ENCODE data around the gene LHX6.

- TF ChIP-seq CTCF (IDR thresholded peaks at IDR 0.05; ENCODE audit: control extremely low read depth in 1 of 3, insufficient read depth in 1 of 3, low read depth in 1 of 3, low read length in 3 of 3) = no peak
- no peak for TF ChIP-seq POLR2A (IDR thresholded peaks at IDR 0.05; ENCODE audit: control extremely low read depth in 1 of 2, low read depth in 2 of 2, low read length in 2 of 2)
- TF ChIP-seq JUN (IDR thresholded peaks at IDR 0.05; ENCODE audit: low read depth, low read length) = no peak
- no peak for TF ChIP-seq ATF3 (IDR thresholded peaks at IDR 0.05; ENCODE audit: insufficient read depth, low read depth, low read length)
- TF ChIP-seq BACH1 (IDR thresholded peaks at IDR 0.05; ENCODE audit: low read length) = no peak
- TF ChIP-seq RAD21 (IDR thresholded peaks at IDR 0.05 in 1 of 2, conservative IDR thresholded peaks at IDR 0.05 in 1 of 2; ENCODE audit: low read depth in 2 of 2, low read length in 2 of 2) = no peak
- TF ChIP-seq KDM1A (IDR thresholded peaks at IDR 0.05; ENCODE audit: borderline replicate concordance, low read length) = no peak
- no peak for TF ChIP-seq EZH2 (IDR thresholded peaks at IDR 0.05; ENCODE audit: low read depth, low read length, severe bottlenecking)
Observed at GRCh38 chr9:122220673-122221182, 8.0 kb downstream of the LHX6 start.
